Measurements from ENCODE around the gene CLIP1.
"Not testable (repeated sequence)": the region's sequence is repeated elsewhere in the genome, so short reads cannot be mapped to it uniquely, and the experiment has no call there.

DNA sequence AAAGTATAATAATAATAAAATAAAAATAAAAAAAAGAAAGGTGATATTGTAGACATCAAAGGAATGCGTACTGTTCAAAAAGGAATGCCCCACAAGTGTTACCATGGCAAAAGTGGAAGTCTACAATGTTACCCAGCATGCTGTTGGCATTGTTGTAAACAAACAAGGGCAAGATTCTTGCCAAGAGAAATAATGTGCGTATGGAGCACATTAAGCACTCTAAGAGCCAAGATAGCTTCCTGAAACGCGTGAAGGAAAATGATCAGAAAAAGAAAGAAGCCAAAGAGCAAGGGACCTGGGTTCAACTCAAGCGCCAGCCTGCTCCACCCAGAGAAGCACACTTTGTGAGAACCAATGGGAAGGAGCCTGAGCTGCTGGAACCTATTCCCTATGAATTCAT lies 57.2 kb downstream of the CLIP1 start:
- TF ChIP-seq, protein P1, sequence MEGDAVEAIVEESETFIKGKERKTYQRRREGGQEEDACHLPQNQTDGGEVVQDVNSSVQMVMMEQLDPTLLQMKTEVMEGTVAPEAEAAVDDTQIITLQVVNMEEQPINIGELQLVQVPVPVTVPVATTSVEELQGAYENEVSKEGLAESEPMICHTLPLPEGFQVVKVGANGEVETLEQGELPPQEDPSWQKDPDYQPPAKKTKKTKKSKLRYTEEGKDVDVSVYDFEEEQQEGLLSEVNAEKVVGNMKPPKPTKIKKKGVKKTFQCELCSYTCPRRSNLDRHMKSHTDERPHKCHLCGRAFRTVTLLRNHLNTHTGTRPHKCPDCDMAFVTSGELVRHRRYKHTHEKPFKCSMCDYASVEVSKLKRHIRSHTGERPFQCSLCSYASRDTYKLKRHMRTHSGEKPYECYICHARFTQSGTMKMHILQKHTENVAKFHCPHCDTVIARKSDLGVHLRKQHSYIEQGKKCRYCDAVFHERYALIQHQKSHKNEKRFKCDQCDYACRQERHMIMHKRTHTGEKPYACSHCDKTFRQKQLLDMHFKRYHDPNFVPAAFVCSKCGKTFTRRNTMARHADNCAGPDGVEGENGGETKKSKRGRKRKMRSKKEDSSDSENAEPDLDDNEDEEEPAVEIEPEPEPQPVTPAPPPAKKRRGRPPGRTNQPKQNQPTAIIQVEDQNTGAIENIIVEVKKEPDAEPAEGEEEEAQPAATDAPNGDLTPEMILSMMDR (IDR thresholded peaks at IDR 0.05; ENCODE audit: insufficient read depth, low read length, poor library complexity, severe bottlenecking): not testable (repeated sequence)
- TF ChIP-seq EZH2phosphoT487 (conservative IDR thresholded peaks at IDR 0.05; ENCODE audit: low read length): not testable (repeated sequence)
